ENCODE results near the gene RAPH1. TPM values are rescaled to one million over a fixed set of nuclear protein-coding genes. Genes with fewer than 3 reads are reported as not detected.

RAPH1 gene
- total and polyA plus RNA-seq, 2 experiments from 2014 or later: 38.8 to 83.9 TPM

GRCh38 chr2:203344667-203345066 is 190.4 kb downstream of the RAPH1 start:
- no peak for TF ChIP-seq EZH2phosphoT487 (IDR thresholded peaks at IDR 0.05; ENCODE audit: insufficient read depth, low read depth)
- no peak for TF ChIP-seq EZH2 (IDR thresholded peaks at IDR 0.05; ENCODE audit: insufficient read depth, poor library complexity, severe bottlenecking)
- Histone ChIP-seq H3K79me2 (ENCODE audit: insufficient read depth) (peaks cover 98% of the 10 kb centered on the region), H3K4me1 (ENCODE audit: insufficient read depth) (peaks cover 23% of the 10 kb centered on the region), H3K9ac (no peak overlapping the region), H3K27ac (no peak overlapping the region), H3F3A (ENCODE audit: insufficient read depth) (peaks cover 30% of the 10 kb centered on the region), H3K4me3 (no peak overlapping the region), H3K9me3 (ENCODE audit: low read depth) (no peaks in the 10 kb centered on the region), H3K27me3 (replicated peaks; ENCODE audit: insufficient read depth) (no peaks in the 10 kb centered on the region), H3K36me3 (ENCODE audit: low read depth) (0 out of 2 replicates have a peak, but pooled peaks cover 7% of the 10 kb centered on the region), H4K20me1 (ENCODE audit: insufficient read depth) (peaks cover 6% of the 10 kb centered on the region; the same call in 1 of the 2 replicates), H3K9me2 (ENCODE audit: insufficient read depth) (no peaks in the 10 kb centered on the region), H2AFZ (no peak overlapping the region), H3K4me2 (ENCODE audit: unreplicated experiment) (no peak overlapping the region)
- in situ Hi-C loops (cut with MboI): no loop called here
- WGBS, 2 experiments (ENCODE audit: low coverage in 1 of 2, low lambda C conversion rate in 2 of 2, missing lambda C conversion rate in 2 of 2): 95 to 100% methylated on average over 12 of the region's 12 CpGs
- no peak for DNase-seq

Other genes with a start within 250 kb of the RAPH1 start
- gene ABI2, start 206.9 kb downstream of the RAPH1 start, total RNA-seq (2014; rRNA removed; shearing (Covaris generic)): 28.0 and 30.1 TPM in 2 replicates
- gene ABI2, start 206.9 kb downstream of the RAPH1 start, polyA plus RNA-seq (2016; fragmentation: Nextera tagmentation; extraction: Ambion mirVana): 82.8 and 88.3 TPM in 2 replicates
- 0.11 TPM in 1 of 2 replicates, not detected in the other for gene CD28, start 171.3 kb upstream of the RAPH1 start, total RNA-seq (2014; rRNA removed; shearing (Covaris generic))
- 0.10 and 0.11 TPM in 2 replicates for gene CD28, start 171.3 kb upstream of the RAPH1 start, polyA plus RNA-seq (2016; fragmentation: Nextera tagmentation; extraction: Ambion mirVana)

All from GM23248 (cell line).